HG02678 (cell line): ENCODE measurements around the gene DNAH17.

ENCODE experiments used
- ATAC-seq: cut with Tn5 transposase; IDR thresholded peaks from one replicate; pipeline ENCODE4 v1.9.1; 2021; ENCODE audit warnings: mild to moderate bottlenecking, moderate library complexity; ENCODE audit not compliant: unreplicated experiment

Gene DNAH17, protein sequence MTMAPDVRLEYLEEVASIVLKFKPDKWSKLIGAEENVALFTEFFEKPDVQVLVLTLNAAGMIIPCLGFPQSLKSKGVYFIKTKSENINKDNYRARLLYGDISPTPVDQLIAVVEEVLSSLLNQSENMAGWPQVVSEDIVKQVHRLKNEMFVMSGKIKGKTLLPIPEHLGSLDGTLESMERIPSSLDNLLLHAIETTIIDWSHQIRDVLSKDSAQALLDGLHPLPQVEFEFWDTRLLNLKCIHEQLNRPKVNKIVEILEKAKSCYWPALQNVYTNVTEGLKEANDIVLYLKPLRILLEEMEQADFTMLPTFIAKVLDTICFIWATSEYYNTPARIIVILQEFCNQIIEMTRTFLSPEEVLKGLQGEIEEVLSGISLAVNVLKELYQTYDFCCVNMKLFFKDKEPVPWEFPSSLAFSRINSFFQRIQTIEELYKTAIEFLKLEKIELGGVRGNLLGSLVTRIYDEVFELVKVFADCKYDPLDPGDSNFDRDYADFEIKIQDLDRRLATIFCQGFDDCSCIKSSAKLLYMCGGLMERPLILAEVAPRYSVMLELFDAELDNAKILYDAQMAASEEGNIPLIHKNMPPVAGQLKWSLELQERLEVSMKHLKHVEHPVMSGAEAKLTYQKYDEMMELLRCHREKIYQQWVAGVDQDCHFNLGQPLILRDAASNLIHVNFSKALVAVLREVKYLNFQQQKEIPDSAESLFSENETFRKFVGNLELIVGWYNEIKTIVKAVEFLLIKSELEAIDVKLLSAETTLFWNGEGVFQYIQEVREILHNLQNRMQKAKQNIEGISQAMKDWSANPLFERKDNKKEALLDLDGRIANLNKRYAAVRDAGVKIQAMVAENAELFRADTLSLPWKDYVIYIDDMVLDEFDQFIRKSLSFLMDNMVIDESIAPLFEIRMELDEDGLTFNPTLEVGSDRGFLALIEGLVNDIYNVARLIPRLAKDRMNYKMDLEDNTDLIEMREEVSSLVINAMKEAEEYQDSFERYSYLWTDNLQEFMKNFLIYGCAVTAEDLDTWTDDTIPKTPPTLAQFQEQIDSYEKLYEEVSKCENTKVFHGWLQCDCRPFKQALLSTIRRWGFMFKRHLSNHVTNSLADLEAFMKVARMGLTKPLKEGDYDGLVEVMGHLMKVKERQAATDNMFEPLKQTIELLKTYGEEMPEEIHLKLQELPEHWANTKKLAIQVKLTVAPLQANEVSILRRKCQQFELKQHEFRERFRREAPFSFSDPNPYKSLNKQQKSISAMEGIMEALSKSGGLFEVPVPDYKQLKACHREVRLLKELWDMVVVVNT (N-terminal part only)

DNA sequence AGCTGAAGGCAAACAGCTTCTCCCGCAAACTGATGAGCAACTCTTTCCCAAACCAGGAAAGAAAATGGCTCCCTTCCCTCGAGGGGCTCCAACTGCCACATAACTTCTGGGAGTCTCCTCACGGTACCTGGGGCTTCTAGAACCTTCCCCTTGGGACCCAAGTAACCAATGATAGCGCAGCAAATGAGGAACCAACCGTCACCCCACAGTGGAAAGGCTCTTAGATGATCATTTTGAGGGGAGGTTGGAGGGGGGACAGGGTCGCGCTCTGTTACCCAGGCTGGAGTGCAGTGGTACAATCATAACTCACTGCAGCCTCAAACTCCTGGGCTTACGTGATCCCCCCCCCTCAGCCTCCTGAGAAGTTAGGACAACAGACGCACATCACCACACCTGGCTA is at the start of gene DNAH17:
DNAH17 (minus strand) TSS at position 101 of the 400 bp plus-strand sequence. CDS start 2,339 bp downstream, outside the sequence.
- ATAC-seq, result no peak

DNA sequence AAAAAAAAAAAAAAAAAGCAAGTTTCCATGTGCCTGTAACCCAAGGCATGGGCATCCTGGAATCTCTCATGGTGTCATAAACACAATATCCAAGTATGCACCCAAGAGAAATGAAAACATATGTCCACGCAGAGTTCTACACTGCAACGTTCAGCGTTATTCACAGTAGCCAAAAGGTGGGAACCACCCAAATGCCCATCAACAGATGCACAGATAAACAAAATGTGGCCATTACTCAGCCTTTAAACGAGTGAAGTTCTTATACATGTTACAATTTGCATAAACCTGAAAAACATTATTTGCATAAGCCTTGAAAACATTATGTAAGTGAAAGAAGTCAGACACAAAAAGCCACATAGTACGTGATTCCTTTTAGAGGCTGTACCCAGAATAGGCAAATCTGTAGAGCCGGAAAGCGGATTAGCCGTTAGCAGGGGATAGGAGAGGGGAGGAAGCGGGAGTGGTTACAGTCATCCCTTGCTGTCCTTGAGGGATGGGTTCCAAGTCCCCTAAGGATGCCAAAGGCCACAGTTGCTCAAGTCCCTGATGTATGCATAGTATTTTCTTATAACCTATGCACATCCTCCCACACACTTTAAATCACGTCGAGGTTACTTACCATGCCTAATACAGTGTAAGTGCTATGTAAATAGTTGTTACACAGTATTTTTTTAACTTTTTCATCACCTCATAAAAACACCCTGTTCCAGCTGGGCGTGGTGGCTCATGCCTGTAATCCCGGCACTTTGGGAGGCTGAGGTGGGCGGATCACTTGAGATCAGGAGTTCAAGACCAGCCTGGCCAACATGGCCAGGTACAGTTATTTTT is 47.3 kb upstream of the DNAH17 start:
- no peak for ATAC-seq

DNA sequence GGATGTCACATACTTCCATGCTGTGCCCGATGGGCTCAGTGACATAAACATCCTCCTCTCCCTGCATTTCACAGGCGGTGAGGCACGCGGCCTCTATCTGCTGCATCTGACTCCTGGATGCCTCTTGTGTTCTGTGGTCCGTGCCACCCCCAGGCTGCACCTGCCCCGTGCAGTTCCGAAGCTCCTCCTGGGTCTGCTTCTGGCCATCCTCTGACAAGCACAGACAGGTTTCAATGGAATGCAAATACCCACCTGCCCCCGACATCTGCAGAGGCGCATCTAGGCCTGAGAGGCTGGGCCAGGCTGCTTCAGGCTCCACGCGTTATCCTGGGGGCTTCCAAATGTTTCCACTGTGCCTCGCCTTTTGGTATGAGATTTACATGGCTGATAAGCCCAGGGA is 46.3 kb upstream of the DNAH17 start:
- no peak for ATAC-seq

DNA sequence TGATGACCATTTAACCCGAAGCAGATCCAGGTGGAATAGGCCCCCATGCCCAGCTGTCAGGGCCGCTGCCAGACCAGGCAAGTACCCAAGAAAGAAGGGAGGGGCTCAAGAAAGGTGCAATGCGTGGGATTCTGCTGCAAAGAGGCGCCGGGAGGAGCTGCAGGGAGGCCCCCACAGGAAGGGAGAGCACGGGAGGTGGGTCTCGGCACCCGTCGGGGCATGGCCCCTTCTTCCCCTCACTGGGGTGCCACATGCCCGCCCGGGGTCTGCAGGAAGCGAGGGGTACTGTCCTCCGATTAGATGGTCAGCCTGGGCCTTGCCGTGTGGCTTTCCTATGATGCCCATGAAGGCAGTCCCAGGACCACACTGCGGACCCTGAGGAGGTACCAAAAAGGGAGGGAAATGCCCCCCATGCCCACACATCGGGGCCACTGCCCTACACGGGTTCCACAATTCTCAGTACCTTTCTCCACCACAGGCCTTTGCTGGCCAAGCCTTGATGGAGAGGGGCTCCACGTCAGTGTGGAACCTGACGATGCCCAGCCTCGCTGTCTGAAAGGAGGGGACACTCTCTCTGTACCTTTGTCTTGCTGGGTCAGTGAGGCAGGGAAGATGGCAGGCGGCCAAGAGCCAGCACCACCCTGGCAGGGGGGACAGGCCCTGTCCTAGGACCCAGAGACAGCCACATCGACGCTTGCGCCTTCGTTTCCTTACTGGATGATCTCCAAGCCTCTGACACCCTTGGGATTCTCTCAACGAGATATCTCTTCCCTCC is 45.5 kb upstream of the DNAH17 start:
- no peak for ATAC-seq

DNA sequence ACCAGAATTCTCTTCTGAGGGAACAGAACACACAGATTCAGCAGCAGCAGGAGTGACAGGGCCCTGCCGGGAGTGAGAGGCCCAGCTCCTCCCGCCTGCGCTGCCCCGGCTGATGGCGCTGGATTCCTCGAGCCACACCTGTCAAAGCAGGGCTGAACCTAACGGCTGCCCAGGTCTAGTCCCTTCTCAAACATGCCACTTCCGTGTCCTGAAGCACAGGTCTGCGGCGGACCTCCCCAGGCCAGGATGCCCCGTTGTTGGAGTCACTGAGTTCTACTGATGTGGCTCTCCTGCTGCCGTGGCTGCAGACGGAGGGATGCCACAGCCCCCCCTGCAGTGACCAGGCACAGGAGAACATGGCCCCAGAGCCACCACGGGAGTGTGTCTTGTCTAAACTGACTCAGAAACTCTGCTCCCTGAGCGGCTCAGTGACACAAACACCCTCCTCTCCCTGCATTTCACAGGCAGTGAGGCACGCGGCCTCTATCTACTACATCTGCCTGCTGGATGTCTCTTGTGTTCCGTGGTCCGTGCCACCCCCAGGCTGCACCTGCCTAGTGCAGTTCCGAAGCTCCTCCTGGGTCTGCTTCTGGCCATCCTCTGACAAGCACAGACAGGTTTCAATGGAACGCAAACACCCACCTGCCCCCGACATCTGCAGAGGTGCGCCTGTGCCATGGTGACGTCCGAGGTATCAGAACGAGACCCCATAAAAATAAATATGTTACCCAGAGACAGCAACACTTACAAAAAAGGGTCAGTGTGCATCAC is 44.7 kb upstream of the DNAH17 start:
- ATAC-seq, result no peak

DNA sequence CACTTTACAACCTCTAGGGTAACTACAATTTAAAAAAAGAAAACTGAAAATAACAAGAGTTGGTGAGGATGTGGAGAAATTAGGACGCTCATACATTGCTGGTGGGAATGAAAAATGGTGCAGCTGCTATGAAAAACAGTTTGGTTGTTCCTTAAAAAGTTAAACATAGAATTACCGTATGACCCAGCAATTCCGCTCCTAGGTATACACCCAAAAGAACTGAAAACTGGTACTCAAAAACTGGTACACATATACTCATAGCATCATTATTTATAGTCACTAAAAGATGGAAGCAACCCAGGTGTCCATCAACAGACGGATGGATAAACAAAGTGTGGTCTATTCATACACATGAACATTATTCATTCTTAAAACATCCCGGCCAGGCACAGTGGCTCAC is 42.9 kb upstream of the DNAH17 start:
- no peak for ATAC-seq

DNA sequence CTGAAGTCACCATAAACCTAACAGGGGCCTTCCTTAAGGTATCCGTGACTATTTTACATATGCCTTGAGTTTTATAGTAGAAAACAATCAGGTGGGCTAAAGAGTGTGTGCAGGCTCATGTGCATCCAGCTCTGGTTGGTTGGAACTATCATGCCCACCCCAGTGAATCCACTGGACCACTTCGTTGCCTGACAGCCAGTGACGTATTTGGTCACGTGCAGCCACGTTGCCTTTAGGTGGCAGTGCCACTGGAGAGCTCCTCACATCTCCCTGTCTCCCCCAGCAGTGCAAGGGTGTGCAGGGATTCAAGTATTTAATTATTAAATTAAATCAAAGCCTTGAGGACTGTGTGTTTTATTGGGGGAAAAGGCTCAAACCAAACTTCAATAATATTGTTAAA is 42.1 kb upstream of the DNAH17 start:
- ATAC-seq, result no peak

DNA sequence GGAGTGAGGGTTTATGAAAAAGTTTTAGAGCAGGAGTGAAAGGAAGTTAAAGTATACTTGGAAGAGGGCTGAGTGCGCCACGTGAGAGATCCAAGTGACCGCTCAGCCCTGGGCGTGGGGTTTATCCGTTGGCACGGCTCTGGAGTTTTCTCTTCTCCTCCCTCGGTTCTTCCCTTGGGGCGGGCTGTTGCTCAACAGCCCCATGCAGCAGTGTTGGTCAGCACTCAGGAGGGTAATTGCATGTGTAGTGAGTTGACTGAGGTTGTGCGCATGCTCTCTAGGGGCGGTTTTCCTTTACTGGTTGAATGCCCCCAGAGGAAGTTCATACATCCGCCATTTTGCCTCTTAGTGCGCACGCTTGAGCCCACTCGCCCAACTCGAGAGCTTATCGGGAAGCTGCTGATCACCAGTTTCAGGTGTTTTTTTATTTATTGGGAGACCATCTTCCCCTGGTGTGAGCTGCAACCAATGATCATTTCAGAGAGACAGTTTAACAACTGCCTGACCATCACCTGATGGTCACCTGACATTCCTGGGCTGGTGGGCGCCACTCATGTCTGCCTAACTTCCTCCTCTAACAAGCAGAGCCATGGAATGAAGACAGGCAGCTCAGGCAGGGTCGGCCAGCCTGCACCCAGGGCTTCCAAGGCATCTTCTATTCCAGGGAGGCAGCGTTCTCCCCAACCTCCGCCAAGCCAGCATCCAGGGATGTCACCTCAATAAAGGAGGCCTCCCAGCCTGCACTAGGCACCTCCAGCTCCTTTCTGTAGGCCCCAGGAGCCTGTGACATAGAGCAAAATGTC is 41.3 kb upstream of the DNAH17 start:
- no peak for ATAC-seq

DNA sequence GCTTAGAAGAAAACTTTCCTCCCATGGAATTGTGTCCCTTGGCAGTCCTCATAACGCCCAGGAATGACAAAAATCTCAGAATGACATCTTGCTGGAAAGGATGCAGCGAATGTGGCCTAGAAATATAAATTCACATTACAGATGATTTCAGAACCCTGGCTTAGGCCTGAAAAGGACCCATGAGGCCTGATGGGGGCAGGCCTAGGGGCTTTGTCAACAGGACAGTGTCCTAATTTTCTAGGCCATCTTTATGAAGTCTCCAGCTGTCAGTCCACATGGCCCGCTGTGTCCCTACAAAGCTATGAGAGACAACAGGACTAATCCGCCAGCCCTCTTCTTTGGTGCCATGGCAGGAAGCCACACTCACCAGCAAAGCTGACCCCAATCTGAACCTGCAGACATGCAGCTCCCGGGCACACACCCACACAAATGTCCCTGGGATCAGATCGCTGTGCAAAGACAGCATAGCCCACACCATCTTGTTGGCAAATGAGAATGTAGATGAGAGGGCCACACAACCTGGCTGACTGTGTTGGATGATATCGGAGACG is 40.4 kb upstream of the DNAH17 start:
- ATAC-seq, result no peak

DNA sequence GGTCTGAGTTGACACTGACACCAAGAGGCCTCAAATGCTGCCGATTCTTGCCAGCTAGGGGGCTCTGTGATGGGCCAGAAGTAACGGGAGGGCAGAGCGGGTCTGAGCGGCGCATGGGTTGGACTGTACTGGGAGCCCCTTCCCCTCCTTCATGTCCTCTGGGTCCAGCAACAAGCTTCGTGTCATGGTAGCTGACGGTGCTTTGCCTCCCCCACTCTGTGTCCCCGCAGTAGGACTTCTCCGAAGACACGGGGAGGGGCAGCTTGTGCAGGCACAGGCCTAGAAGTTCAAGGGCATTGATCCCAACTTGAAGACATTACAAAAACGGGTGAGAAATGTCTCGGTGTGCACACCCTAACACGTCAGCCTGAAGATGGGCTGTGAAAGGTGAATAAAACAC is 39.8 kb upstream of the DNAH17 start:
- no peak for ATAC-seq

DNA sequence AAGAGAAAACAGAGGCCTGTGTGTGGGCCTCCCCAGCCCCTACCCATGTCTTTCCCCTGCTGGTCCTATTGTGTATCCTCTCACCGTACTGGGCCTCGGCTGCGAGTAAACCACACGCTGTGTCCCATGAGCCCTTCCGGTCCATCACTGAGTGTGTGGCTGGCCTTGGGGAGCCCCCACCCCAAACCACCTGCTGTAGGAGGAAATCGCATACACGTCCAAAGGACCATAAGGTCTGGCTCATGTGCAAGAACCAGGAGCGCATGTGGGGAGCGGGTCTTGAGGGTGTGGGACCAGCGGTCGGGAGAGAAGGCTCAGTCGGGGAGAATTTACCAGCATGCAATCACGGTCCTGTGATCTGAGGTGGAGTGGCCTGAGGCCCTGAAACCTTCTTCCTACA is 38.4 kb upstream of the DNAH17 start:
- no peak for ATAC-seq

DNA sequence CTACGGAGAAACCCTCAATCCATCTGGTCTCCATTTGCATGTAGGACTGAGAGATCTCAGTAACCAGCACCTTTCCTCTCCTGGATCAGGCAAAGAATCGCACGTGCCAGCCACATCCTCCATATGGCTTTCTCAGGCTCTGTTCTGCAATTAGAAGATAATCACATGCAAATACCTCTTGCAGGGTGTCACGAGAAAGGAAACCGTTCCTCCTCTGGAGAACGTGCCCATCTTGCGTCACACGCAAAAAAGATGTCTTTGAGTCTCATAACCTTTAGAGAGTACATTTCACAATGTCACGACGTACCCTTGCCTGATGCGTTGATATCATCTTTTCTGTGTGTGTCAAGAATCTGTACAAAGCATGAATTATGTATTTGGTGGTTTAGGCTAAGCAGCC is 36.2 kb upstream of the DNAH17 start:
- ATAC-seq, result no peak

DNA sequence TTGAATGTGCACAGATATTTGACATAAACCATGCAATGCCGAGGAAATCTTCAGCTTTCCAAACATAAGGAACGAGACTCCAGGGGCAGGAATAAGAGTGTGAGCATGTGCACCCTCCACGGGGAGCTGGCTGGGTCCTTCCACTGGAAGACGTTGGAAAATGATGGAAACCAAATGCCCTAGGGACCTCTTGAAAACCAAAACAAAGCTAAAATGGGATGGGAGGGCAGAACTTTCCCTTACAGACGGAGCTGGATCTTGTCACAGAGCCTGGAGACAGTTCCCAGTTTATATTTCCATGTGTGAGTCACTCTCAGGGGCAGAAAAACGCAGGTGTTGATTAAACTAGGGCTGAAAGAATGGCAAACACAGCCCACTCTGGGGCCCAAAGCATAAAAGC is 34.4 kb upstream of the DNAH17 start:
- ATAC-seq, result no peak

DNA sequence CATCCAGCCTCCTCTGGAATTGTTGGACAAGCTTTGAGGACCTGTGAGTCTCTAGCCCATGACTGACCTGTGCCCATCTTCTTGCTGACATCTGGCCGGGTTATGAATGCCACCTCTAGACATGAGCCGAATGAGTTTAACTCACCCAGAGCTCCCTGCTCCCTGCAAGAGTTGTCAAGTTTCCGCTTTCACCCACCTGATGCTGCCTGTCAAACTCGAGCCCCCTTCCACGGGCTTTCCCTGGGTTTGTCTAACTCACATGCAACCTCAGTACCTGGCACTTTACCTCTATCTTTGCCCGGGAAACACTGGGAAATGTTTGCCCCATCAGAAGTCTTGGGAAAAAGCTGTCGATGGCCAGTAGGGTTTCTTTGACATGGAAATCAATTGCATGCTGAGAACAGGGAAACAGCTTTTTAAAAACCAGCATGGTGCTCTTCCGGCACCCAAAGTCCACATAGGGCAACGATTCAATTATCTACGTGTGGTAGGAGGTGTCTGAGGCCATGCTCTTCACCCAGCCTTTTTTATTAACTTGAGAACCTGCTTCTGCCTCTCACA is 33.8 kb upstream of the DNAH17 start:
- no peak for ATAC-seq

DNA sequence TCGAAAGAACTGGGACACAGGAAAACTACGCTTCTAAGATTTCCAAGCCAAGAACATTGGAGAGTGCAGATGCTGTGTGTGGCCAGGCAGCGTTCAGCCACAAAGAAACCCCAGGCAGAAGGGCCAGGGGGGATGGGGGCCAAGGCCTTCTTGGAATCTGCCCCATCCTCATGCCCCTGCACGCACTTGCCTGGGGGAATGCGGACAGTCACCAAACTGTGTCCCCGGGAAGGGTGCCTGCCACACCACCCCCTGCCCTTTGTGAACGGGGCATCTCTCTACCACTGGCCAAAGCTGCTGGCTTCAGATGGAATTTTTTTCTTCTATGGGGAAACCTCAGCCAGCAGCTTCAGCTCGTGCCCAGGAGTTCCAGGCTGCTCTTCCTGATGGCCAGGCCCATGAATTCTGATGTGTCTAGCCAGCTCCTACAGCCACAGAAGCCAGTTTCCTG is 32.0 kb upstream of the DNAH17 start:
- no peak for ATAC-seq

DNA sequence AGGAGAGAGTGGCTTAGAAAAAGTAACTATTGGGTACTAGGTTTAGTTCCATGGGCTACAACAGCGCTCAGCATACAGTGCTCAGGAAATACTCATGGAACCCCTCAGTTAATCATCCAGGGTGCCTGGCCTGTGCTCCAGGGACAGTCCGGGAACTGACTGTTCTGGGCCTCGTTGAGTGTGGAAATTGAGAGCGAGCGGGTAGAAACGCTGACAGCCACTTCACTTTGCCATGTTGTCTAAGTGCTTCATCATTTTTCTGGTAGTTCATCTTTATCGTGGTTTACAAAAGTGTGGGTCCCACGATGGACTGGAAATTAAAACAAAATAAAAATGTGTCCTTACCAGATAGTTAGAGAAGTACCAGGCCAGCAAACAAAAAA is 31.6 kb upstream of the DNAH17 start:
- ATAC-seq, result no peak

DNA sequence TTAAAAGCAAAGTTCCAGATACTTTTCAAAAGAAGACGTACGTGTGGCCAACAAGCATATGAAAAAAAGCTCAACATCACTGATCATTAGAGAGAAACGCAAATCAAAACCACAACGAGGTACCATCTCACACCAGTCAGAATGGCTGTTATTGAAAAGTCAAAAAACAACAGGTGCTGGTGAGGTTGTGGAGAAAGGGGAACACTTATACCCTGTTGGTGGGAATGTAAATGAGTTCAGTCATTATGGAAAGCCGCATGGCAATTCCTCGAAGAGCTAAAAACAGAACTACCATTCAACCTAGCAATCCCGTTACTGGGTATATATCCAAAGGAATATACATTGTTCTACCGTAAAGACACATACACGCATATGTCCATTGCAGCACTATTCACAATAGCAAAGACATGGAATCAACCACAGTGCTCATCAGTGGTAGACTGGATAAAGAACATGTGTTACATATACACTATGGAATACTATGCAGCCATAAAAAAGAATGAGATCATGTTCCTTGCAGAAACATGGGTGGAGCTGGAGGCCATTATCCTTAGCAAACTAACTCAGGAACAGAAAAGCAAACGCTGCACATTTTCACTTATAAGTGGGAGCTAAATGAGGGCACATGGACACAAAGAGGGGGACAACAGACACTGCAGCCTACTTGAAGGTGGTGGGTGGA is 31.1 kb upstream of the DNAH17 start:
- ATAC-seq, result no peak
